IMR-90 (cell line): ENCODE data around the gene TTYH3.

Source experiments
- CTCF ChIP-seq: conservative IDR thresholded peaks from 2 replicates; pipeline ENCODE4 v1.5.1; 2012; ENCODE audit warnings: mild to moderate bottlenecking, low read depth, low read length, improper control_type of control experiment
- FOS ChIP-seq: fragments of 150-350 bp; IDR thresholded peaks from 2 replicates; pipeline ENCODE4 v1.6.1; 2016; ENCODE audit warnings: low read depth, low read length
- POLR2A ChIP-seq: IDR thresholded peaks from 2 replicates; pipeline ENCODE4 v1.6.1; 2012; ENCODE audit warnings: mild to moderate bottlenecking, low read depth, low read length
- RAD21 ChIP-seq: IDR thresholded peaks from 2 replicates; pipeline ENCODE4 v1.6.1; 2012; ENCODE audit warnings: low read length, improper control_type of control experiment
- RFX5 ChIP-seq: IDR thresholded peaks from 2 replicates; pipeline ENCODE4 v1.8.0; 2012; ENCODE audit warnings: low read depth, mild to moderate bottlenecking, low read length, moderate library complexity

GRCh38 chr7:2666155-2666554, 34.4 kb downstream of the TTYH3 start:
- no peak for TF ChIP-seq RFX5
- no peak for TF ChIP-seq POLR2A
- TF ChIP-seq CTCF, result no peak
- TF ChIP-seq FOS, result no peak
- no peak for TF ChIP-seq RAD21
